SHP77 (cell line): Measurements from ENCODE around the gene SPINK1.
"Not testable (repeated sequence)": the region's sequence is repeated elsewhere in the genome, so short reads cannot be mapped to it uniquely, and the experiment has no call there.

Experiments
- DNase-seq, 2 experiments: peaks; one replicate each; lab custom pipeline; 2025; lab: John Stamatoyannopoulos, UW

Gene SPINK1

DNA sequence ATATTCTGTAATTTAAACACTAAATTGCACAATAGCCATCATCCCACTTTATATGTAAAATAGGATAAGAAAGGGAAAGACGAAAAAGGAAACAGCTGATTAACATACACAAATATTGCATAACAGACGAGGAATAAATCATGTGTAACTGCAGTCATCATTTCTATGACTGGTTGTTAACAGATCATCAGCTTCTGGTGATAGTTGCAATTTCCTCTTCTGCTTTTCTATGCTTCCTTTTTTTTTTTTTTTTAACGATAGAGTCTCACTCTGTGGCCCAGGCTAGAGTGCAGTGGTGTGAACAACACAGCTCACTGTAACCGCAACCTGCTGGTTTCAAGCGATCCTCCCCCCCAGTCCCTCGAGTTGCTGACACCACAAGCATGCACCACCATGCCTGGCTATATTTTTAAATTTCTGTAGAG lies 26.4 kb downstream of the SPINK1 start:
- DNase-seq: no peak

DNA sequence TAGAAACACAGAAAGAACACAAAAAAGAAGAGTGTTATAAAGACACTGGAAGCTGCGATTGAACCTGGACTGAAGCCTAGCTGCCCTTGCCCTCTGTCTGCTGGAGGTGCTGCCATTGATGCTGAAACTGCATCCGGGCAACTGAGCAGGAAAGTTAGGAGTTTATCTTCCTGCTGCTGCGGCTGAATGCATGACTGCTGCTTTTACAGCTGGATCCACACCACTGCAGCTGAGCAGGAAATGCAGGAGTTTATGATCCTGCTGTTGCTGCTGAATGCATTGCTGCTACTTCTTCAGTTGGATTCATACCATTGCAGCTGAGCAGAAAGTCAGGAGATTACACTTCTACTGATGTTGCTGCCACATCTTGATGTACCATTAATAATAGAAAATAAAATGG lies 27.1 kb downstream of the SPINK1 start:
- DNase-seq: peak in 1 of 2 experiments; percentile 18

DNA sequence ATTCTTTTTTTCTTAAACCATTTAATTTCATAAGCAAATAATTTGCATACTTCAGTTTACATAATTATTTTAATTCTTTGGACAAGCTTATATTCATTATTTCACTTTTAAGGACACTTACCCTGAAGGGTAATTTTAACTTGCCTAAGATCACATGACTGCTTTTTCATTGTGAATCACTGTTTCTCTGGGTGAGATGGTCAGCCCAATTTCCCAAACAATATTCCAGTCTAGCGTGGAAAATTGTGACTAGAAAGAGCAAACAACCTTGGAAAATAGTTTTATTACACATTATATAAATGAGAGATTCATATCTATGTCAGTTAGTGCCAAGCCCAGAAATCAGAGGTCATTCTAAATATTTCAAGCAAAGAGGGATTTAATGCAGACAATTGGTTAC lies 27.5 kb downstream of the SPINK1 start:
- DNase-seq: no peak

DNA sequence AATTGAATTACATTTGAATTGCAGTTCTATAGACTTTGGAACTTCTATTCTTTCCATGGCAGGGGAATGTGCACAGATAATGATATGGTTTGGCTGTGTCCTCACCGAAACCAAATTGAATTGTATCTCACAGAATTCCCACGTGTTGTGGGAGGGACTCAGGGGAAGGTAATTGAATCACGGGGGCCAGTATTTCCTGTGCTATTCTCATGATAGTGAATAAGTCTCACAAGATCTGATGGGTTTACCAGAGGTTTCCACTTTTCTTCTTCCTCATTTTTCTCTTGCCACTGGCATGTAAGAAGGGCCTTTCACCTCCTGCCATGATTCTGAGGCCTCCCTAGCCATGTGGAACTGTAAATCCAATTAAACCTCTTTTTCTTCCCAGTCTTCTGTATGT lies 28.3 kb downstream of the SPINK1 start:
- DNase-seq: not testable (repeated sequence)

DNA sequence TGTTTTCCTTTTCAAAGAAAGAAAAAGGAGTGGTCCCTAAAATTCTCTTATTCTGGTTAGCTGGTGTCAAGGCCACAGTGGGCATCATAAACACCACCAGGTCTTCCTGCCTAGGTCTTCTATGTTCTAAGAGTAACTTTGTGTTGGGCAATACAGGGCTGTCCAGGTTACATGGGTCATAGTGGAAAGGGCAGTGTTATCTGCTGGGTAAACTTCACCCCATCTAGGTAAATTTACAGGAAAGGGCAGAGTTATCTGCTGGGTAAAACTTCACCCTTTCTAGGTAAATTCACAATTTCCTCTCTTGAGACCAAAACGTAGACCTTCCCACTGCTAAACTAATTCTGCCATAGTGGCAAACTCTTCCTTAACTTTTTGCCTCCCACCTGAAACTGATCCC lies 30.0 kb downstream of the SPINK1 start:
- no peak for DNase-seq

DNA sequence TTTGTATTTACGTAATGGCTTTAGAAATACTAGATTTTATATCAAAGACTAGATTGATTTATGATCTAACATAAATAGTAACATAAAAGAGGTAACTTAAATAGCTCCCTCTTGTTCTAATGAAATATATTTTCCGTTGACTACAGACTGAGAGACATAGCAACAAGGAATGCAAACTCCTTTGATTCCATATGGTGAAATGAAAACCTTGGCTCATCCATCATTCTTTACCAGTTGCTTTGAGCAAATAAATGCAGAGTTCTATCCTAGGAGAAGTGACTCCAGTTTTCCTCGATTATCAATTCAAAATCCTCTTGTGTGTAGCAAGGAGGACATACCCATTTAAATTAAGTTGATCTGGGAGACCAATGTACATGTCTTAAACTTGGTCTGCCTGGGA lies 31.0 kb downstream of the SPINK1 start:
- no peak for DNase-seq

DNA sequence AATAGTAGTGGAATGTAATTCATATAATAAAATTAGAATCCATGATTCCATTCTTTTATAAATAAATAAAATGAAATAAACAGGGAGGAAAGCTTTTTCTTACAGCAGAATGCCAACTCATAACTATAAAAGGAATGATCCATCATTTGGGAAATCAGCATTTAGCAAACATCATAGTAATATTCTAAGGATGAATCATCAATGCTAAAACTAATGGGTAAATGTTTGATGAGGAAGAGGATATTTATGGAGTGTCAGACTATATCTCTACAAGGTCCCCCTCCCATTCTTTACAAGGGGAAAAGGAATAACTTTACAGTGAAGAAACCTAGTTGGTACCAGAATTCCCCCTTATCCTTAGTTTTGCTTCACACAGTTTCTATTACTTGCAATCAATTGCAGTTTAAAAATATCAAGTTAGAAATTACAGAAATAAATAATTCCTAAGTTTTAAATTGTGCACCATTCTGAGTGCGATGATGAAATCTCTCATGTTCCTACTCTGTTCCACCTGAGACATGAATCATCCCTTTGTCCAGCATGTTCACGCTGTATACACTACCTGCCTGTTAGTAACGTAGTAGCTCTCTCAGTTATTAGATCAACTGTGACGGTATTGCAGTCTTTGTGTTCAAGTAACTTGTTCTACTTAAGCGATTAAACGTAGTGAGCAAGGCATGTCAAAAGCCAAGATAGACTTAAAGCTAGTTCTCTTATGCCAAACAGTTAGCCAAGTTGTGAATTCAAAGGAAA lies 34.7 kb downstream of the SPINK1 start:
- no peak for DNase-seq

DNA sequence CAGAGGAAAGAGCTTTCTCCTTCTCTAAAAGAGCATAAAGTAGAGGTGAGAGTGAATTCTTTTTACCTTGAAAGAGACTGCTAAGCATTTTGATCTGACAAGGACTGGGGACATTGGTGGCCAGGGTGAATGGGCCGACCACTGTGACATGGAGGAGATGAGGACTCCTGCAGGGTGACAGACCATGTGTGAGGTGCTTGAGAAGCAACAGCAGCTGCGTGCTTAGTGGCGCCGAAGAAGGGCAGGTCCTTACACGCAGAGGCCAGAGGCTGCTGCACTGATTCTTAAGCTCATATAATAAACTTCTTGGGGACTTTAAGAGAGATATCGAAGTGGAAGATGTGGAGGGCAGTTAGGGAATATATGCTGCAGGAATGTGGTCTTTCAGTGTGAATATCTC lies 40.3 kb downstream of the SPINK1 start:
- DNase-seq: no peak

DNA sequence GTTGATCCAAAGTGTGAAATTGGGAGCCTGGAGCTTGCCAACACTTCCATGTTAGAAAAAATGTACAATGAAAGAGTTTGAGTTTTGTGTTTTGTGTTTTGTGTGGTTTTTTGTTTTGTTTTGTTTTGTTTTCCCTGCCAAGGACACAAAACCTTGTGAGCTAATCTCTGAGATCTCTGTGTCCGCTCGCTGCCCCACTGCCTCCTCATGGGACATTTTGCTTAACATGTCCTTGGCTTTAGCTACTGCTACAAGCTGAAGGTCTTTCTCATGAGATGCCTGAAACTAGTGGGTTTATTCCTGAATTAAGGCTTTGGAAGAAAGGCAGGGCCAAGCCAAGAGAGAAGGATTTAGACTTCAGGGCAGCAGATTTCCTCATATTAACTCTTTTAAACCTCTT lies 41.7 kb downstream of the SPINK1 start:
- DNase-seq: no peak

DNA sequence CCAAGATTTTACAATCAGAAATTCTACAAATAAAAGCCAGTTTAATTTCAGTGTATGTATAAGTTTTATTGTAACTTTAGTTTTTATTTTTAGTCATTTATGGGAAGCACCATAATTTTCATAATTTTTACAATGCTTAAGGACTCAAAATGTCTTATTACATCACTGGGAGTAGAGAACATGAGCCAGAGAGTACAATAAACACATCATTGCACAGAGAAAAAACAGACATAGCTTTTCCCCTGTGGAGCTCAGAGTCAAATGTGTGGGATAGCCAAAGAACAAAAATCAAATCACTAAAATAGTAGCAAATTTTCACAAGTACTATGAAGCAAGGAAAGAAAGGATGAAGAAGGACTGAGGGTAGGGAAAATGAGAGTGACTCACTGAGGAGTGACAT lies 43.4 kb downstream of the SPINK1 start:
- no peak for DNase-seq

DNA sequence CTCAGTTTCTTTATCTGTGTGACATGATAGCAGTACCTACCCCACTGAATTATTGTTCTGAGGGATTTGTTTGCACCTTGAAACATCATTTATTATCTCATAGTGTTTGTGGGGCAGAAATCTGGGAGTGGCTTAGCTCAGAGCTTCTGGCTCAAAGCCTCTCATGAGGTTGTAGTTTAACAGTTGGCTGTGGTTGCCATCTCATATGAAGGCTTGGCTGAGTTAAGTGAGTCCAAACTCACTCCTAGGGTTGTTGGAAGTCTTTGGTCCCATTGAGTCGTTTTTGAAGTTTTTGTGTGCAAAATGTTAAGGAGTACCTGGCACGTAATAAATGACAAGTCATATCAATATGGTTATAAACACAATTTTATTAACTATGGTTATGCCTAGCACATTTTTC lies 45.3 kb downstream of the SPINK1 start:
- DNase-seq: no peak

DNA sequence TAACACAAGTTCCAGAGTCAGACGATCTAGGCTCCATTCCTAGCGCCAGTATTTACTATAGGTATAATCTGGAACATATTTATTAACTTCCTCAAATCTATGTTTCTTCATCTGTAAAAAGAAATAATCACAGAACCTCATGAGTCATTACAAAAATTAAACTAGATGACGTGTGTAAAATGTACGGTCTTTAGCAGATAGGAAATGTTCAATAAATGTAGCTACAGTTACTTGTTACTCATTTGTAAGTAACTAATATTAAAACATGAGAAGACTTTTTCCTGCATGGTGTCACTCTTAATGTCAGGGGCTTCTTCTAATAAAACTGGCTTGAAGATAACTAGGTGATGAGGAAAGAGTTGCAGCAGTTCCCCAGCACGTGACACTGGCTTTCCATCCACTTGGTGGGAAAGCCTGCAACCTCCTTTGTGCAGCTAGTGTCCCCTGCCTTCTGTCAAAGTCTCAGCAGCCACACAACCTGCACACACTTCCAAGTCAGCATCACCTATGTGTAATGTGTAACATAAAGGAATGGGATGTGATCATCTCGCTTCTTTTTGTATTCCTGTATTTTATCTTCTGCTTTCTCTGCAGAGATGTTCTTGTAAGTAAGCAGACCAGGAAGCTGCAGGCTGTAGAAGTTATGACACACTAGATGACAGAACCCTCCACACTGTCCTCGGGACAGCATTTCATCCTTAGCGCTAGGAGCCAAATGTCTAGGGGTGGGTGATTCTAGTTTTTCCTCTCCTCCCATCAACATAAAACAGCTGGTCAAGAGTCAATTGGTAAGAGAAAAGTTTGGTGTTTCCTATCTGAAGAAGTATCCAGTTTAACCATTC lies 47.1 kb downstream of the SPINK1 start:
- DNase-seq: no peak

DNA sequence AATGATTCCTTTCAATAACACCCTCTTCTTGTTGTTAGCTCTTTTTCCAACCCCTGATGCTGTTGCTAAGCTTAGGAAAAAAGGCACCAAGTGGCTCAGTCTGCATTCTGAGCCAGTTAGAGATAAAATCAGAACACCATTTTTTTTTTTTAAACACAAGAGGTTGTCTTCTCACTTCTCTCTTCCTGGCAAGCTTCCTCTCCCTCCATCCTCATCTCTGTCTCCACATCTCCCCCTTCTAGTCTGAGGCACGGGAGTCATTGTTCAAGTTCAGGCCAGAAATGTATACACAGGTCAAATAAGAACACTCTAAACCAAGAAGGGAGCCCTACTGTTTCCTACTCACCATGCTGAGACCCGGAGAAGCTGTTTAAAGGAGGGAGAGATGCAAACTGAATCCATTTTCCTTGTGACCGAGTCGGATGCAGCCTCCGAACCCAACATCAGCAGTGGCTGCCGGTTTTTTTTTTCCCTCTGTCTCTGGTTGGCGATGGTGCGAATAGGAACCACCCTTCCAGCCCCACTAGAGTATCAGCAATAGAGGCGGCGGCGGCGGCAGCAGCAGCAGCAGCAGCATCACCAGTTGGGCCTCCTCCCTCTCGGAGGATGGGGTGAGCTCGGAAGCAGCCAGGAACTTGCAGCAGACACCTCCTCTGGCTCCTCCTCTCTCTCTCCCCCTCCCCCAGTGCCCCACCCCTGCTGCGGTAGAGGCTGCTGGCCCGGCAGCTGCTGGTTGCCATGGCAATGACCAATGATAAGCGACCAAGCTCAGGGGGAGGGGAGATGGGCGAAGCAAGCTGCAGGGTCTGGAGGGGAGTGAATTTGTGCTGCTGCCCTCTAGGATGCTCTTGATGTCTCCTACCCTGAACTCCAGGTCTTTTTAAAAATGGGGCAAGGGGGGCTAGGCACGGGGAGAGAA lies 49.1 kb downstream of the SPINK1 start, which contains the start of gene JAKMIP2:
Gene JAKMIP2, minus strand, starts transcription at position 619 of the 919 bp plus-strand sequence. CDS start 110,922 bp downstream, outside the sequence.
- peak; percentile 98 for DNase-seq

DNA sequence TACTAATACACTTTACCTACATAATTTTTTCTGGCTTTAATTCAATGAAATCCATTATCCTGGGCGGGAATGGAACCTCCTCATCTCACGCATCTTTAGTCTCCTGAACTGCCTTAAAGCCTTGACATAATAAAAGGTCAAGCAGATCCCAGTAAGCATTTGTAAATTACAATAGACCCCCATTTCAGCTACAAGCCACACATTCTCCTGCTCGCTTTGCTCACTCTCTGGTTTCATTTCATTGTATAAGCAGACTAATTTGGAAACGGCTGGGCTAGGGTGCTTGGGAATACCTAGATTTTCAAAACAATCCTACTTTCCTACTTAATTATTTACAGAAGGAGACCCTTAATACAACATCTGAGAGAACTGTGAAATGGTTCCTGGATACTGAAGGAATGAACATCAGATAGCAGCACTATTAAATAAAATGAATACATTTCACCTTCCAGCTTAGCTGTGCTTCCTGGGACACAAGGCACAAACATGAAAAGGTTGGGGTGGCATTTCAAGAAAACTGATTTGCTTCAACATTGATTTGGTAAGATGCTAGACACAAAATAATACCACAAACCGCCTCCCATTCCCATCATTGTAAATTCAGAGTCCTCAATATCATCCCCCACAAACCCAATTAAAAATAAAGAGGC lies 50.4 kb downstream of the SPINK1 start:
- no peak for DNase-seq

DNA sequence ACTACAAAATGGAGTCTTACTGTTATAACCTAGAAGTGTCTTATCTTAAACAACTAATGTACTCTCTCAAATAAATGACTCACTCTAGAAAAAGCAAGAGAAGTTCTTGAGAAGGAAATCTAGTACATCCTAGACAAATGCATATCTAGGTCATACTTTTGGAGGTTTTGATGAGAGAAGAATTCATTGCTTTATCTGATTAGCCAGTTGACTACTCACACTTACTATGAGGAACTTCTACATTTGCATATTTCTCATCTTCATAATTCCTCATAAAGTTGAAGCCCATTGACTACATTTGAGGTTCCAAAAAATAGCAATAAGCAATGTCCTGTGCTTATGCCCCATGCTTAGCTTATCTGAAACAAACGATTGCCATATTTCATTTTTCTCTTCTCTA lies 51.8 kb downstream of the SPINK1 start:
- DNase-seq: no peak

DNA sequence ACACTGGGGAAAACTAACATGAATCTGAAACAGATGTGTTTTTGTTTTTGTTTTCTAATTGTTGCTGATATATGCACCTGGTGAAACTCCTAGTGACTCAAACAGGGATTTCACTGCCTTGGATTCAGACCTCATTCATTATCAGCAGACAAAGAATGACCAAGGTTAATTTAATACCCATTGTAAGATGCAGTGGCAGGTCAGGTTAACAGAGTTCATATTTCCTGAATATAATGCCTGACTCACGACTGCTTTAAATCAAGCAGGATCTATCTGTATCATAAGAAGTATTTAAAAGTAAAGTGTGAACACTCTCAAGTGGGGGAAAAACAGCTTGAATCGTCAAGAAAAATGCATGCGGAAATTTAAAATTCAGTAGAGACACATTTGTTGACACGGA lies 54.5 kb downstream of the SPINK1 start:
- no peak for DNase-seq
